GM12801 (cell line): ENCODE measurements around the gene DAB1.

Experiments used
- TF ChIP-seq, protein P1 (sequence below): IDR thresholded peaks from one replicate; pipeline ENCODE4 v1.5.1; 2011; ENCODE audit warnings: control low read depth; ENCODE audit not compliant: insufficient read length; ENCODE audit errors: extremely low read depth

The DAB1 gene

DNA sequence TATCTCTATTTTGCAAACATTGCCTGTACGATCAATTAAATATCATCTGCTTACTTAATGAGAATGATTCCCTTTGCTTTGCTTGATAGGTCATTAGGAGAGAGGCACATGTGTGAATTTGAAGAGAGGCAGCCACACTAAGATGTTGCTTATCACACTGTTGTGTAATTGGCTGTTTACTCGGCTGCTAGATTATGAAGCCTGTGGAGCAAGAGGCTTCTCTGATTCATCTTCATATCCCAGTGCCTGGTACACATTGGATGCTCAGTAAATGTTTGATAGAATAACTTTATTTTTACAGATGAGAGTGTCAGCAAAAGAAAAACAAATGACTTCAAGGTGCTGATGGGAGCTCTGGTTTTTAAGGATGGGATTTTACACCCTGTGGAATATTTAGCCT, 301.8 kb downstream of the DAB1 start:
- TF ChIP-seq, protein P1, sequence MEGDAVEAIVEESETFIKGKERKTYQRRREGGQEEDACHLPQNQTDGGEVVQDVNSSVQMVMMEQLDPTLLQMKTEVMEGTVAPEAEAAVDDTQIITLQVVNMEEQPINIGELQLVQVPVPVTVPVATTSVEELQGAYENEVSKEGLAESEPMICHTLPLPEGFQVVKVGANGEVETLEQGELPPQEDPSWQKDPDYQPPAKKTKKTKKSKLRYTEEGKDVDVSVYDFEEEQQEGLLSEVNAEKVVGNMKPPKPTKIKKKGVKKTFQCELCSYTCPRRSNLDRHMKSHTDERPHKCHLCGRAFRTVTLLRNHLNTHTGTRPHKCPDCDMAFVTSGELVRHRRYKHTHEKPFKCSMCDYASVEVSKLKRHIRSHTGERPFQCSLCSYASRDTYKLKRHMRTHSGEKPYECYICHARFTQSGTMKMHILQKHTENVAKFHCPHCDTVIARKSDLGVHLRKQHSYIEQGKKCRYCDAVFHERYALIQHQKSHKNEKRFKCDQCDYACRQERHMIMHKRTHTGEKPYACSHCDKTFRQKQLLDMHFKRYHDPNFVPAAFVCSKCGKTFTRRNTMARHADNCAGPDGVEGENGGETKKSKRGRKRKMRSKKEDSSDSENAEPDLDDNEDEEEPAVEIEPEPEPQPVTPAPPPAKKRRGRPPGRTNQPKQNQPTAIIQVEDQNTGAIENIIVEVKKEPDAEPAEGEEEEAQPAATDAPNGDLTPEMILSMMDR, result no peak

DNA sequence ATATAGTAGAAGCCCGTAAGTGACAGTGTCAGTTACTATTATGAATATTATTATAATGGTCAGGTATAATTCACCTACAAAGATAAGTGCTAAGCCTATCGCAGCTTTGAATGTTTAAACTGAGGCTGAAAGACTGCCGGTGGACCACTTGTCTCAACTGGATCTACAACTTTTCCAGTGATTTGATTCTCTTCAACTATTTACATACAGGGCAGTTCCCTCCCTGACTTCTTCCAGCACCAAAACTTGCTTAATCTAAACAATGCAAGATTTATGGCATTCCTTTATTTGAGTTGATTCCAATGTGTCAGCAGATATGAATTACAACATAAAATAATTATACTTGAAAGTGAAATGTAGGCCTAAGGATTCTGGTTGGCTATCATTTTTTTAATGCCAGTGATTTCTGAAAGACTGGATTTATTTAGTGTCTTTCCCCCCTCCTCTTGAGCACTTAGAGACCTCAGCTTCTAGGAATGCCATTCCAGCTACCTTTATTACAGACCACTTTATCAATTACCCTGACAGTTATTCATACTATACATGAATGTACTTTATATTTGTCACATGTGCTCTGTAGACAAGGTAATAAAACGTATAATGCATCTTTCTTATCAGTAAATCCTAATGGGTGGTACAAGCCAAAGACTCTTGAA, 304.8 kb downstream of the DAB1 start:
- TF ChIP-seq, protein P1, result no peak

DNA sequence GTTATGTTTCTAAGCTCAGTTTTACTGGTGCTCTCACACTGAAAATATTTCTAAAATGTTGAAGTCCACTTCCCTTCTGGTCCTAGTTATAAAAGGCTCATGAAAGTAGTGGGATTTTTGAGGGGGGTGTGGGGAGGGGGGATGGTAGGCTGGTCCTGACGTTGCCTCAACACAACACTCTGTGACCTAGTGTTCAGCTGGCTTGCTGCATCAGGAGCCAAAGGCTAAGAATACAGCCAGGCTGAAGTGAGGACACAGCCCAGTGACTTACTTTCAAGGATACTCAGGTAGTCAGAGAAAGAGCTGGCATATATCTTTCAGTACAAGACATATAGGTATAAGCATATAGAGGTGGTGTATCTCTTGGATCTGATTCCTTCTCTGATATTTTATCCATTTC, 306.1 kb downstream of the DAB1 start:
- TF ChIP-seq, protein P1, result no peak

DNA sequence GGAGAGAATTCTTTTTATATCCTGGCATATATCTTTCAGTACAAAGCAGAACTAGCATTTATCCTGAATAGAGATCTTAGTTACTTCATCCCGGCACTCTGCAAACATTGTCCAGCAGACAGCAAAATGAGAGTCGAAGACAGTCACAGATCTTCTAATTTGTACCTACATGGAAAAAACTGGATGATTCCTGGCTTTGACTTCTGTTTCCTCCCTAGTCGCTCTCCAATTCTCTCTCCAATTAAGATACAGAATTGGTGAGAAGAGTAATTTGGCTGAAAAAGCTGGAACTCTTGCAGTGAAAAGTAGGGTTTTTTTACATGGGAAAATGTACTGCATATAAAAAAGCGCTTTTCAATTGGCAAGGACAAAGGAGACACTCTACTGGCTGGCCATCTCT, 307.0 kb downstream of the DAB1 start:
- TF ChIP-seq, protein P1, result no peak

DNA sequence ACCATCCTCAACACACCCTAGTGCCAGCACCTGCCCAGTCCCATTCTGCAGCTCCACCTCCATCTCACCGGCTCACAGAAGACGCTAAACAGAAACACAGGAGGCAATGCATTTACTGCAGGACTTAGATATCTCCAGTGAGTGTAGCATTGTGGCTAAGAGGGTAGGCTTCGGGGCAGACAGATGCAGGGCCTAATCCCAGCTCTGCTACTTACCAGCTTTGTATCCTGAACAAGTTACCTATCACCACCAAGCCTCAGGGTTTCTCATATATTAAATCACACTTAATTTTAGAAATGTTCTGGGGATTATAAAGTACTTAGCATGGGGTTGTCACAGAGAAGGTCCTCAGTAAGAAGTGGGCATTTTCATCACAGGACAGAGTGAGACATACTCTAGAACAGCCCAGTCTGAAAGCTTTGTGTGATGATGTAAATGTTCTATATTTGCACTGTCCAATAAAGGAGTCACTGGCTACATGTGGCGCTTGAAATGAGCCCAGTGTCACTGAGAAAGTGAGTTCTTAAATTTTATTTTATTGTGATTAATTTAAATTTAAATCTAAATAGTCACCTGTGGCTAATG, 308.7 kb downstream of the DAB1 start:
- TF ChIP-seq, protein P1, result no peak

DNA sequence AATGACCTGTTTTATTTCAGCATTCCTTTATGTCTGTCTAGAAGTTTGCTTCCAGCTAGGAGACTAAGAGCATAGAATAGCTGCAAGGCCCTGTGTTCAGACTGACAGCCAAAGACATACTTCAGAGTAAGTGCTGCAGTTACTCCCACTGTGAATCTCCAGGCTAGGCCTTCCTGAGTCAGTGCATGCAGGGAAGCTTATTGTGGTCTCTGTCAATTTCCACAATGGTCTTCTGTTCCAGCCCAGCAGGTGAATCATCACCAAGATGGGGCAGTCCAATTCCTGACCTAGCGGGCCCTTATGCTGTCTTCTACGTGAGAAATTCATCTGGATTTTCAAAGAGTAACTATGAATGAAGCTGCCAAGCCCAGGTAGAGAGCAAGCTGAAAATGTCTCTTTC, 311.7 kb downstream of the DAB1 start:
- TF ChIP-seq, protein P1, result no peak

DNA sequence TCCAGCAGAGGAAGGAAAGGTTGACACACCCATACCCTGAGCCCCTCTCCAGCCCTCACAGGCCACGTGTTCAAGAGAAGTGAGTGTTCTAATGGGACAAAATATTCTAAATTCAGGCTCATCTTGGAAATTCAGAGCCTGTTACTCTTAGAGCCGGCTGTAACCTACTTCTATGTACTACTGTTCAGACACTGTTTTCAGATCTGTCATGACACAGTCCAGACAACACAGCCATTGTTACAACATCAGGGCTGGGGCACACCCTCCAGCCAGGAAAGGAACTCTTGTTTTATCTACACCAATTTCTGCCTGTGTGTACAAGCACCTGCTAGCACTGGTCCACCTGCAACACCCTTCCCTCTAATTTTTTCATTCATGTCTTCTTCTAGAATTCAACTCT, 312.7 kb downstream of the DAB1 start:
- TF ChIP-seq, protein P1, result no peak

DNA sequence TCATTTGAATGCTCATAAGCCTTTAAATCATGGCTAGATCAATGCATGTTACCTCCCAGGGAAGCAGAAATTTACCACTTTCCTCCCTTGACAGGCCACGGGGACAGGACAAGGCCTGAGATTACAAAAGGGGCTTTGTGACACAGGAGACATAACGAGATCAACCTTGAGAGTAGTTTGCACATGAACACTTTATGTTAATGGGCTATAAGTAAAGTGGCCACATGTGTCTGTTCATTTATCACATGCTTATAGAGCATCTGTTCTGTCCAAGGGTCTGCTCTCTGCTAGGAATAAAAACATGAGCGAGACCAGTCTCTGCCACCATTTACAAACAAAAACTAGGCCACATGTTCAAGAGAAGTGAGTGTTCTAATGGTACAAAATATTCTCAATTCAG, 314.0 kb downstream of the DAB1 start:
- TF ChIP-seq, protein P1, result no peak
